GM12874 (cell line): ENCODE results near the gene PSAT1.

Source experiments
- TF ChIP-seq, protein P1 (sequence below): IDR thresholded peaks from 2 replicates; pipeline ENCODE4 v1.5.1; 2011; ENCODE audit warnings: low read depth, mild to moderate bottlenecking, control low read depth, low read length, moderate library complexity; ENCODE audit not compliant: insufficient read depth

The PSAT1 gene

DNA sequence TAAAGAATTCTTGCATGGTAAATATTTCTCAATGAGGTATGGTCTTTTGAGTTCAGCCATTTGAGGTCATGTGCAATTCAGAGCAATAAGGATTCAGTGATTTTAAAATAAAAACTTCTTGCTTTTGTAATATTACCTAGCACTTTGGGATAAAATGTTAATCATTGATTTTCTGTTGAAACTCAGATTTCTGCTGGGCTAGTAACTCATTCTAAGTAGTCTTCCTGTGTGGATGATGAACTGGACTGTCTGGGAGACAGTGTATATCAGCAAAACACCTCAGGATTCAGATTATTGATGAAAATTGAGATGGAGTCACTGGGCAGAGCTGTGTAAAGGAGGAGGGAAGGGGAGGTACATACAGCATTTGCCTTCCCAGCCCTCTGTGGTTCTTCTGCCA lies 10.8 kb upstream of the PSAT1 start:
- TF ChIP-seq, protein P1, sequence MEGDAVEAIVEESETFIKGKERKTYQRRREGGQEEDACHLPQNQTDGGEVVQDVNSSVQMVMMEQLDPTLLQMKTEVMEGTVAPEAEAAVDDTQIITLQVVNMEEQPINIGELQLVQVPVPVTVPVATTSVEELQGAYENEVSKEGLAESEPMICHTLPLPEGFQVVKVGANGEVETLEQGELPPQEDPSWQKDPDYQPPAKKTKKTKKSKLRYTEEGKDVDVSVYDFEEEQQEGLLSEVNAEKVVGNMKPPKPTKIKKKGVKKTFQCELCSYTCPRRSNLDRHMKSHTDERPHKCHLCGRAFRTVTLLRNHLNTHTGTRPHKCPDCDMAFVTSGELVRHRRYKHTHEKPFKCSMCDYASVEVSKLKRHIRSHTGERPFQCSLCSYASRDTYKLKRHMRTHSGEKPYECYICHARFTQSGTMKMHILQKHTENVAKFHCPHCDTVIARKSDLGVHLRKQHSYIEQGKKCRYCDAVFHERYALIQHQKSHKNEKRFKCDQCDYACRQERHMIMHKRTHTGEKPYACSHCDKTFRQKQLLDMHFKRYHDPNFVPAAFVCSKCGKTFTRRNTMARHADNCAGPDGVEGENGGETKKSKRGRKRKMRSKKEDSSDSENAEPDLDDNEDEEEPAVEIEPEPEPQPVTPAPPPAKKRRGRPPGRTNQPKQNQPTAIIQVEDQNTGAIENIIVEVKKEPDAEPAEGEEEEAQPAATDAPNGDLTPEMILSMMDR: no peak

DNA sequence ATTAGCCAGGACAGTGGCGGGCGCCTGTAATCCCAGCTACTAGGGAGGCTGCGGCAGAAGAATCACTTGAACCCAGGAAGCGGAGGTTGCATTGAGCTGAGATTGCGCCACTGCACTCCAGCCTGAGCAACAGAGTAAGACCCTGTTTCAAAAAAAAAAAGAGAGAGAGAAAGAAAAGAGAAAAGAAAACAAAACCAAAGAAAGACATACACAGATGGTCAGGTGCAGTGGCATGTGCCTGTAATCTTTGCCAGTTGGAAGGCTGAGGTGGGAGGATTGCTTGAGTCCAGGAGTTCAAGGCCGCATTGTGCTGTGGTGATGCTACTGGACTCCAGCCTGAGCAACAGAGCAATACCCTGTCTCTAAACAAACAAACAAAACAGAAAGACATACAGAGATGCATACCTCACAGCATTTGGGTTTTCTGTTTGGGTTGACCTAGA lies 10.0 kb upstream of the PSAT1 start:
- TF ChIP-seq, protein P1: no peak

DNA sequence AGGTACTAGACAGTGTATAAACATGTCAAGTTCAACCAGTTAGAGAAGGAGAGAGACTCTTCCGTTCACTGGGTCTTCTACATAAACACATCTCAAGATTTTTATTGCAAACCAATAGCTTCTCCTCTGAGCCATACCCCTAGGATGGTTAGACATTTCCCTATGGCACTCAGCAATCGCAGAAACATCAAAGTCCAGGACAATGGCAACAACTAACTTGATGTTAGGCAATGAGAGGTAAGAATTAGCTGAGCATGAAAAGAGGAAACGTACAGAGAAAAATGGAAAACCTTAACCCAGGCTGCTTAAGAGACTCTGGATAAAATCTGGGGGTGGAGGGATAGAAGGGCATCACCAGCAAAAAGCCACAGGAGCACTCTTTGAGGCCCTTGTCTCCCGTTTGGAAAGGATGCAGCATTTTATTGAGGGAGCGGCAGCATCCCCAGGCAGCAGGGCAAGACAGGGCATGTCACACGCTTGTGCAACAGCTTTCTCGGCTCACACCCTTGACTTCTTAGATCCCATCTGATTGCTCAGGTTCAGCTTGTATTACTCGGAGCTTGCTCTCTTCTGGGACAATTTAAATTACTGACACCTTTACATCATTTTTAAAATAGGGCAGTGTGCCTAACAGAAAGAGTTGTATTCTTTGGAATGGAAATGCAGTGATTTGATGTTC lies 8.6 kb upstream of the PSAT1 start:
- TF ChIP-seq, protein P1: no peak

DNA sequence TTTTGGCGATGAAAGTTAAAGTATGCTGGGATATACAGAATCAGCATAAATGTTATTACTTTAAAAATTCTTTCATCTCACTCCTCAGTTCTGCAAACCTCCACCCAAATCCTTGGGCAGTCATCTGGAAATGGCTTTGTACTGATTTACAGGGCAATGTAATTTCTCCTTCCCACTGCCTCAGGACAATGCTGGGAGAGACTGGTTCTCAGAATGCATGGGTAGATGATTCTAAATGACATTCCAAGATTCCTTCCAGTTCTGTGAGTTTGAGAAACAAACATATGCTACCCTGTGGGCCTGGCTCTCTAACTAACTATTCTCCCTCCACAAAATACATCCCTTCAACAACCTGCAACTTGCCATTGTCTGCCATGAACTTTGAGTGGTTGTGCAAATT lies 7.5 kb upstream of the PSAT1 start:
- TF ChIP-seq, protein P1: no peak

DNA sequence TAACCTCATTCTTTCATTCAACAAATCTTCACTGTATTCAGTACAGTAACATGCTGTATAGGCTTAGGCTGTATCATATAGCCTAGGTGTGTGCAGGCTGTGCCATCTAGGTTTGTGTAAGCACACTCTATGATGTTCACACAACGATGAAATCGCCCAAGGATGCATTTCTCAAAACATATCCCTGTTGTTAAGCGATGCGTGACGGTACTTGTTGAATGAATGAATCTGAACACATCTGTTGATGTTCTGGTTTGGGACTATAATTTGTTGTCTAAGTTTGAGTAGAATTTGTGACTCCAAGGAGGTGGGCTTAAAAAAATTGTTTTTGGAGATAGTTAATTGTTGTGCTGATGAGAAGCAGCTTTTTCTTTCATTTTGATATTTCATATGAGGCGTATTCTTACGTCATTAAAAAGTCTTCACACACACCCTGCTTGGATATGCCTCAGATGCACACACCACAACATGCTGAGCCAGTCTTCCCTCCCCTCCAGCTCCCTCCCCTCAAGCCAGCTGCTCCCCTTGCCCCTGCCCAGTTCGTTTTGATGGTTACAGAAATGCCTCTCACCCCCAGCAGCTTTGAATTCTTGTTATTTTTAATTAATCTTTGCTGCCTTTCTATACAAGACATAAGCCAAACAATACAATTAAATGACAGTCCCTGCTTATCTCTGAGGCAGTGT lies 5.5 kb upstream of the PSAT1 start:
- TF ChIP-seq, protein P1: no peak

- TF ChIP-seq, protein P1: no peak
Measured at GRCh38 chr9:78292026-78292425, 4.9 kb upstream of the PSAT1 start.

GRCh38 chr9:78292716-78293497 lies 4.0 kb upstream of the PSAT1 start:
- TF ChIP-seq, protein P1: no peak
